ENCODE data around the gene LSAMP. TPM values are rescaled to one million over a fixed set of nuclear protein-coding genes. Genes with fewer than 3 reads are reported as not detected.

LSAMP gene
- total RNA-seq, 1 experiment from 2014 or later = not detected

DNA sequence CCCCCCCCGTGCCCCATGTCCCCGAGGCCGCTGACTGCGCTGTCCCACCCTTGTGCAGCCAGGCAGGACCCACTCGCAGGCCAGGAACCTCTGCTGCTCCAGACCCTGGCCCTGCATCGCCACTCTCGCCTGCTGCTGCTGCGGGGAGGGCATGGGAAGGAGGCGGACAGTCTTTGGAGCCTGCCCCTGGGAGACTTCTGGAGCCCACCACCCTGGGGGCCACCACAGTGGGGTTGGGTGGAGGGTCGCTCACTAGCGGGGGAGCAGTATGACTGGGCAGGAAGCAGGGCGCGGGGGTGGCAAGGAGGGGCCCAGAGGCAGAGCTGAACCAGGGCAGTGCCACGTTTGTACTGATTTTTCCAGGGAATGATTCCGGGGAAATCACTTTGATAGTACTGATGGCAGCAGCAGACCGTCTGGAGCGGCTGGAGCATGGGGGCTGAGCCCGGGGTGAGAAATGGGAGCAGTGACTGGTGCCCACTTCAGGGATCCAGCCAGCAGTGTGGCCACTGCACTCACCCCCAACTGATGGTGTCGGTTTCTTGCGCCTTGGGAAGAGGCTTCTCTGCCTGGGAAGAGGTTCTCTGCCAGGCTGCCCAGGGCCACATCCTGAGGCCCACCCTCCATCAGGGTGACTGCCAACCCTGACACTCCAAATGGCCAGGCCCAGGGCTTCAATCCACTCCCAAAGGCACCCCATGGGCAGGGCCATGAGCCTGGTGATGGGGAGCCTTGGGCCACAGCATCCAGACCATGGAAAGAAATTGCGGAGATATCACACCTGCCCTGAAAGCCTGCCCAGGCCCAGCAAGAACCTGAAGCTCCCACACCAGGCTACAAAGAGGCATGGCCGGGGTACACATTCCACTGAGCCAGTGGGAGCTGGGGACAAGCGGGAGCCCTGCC, 53.7 kb downstream of the LSAMP start:
- no TSS peak for BruUV-seq (replicated peaks)
- no peaks in the 10 kb centered on the region for H3K79me2 ChIP-seq (ENCODE audit: low read depth)
- H3K4me2 ChIP-seq = no peak overlapping the region
- DNase-seq = no peak
- no peaks in the 10 kb centered on the region for H4K20me1 ChIP-seq (ENCODE audit: insufficient read depth)
- H3K9me2 ChIP-seq (ENCODE audit: insufficient read depth) = no peaks in the 10 kb centered on the region
- H3F3A ChIP-seq (ENCODE audit: insufficient read depth, low read depth) = no peaks in the 10 kb centered on the region
- H2AFZ ChIP-seq = no peak overlapping the region
- intact Hi-C loops (cut with micrococcal nuclease; ENCODE audit: unreplicated experiment) = no loop called here
- CTCF ChIA-PET = no interaction called here
- no peak overlapping the region for H3K4me3 ChIP-seq
- H3K4me1 ChIP-seq (replicated peaks; ENCODE audit: insufficient read depth) = no peaks in the 10 kb centered on the region
- no peaks in the 10 kb centered on the region for H3K9me3 ChIP-seq (ENCODE audit: insufficient read depth, low read depth)
- no peaks in the 10 kb centered on the region for H3K36me3 ChIP-seq (ENCODE audit: low read depth)
- no peak overlapping the region for H3K27ac ChIP-seq
- no peaks in the 10 kb centered on the region for H3K27me3 ChIP-seq (ENCODE audit: insufficient read depth, low read depth)
- POLR2A ChIA-PET (ENCODE audit: unreplicated experiment) = no interaction called here
- TF ChIP-seq EZH2 (IDR thresholded peaks at IDR 0.05; ENCODE audit: low read depth) = no peak
- TF ChIP-seq, protein P1, sequence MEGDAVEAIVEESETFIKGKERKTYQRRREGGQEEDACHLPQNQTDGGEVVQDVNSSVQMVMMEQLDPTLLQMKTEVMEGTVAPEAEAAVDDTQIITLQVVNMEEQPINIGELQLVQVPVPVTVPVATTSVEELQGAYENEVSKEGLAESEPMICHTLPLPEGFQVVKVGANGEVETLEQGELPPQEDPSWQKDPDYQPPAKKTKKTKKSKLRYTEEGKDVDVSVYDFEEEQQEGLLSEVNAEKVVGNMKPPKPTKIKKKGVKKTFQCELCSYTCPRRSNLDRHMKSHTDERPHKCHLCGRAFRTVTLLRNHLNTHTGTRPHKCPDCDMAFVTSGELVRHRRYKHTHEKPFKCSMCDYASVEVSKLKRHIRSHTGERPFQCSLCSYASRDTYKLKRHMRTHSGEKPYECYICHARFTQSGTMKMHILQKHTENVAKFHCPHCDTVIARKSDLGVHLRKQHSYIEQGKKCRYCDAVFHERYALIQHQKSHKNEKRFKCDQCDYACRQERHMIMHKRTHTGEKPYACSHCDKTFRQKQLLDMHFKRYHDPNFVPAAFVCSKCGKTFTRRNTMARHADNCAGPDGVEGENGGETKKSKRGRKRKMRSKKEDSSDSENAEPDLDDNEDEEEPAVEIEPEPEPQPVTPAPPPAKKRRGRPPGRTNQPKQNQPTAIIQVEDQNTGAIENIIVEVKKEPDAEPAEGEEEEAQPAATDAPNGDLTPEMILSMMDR (conservative IDR thresholded peaks at IDR 0.05) = no peak

DNA sequence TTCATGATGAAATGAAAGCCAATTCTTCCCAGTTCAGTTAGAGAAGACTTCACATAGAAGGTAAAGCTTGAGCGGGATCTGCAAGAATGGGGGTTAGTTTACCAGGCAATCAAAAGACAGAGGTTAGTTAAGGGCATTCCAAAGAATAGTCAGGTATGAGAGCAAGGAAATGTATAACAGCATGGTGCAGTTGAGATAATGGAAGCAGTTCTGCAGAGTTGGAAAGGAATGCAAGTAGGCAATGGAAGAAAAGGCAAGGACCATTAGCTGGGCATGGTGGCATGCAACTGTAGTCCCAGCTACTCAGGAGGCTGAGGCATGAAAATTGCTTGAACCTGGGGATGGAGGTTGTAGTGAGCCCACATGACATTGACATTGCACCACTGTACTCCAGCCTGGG, 55.0 kb downstream of the LSAMP start:
- POLR2A ChIA-PET (ENCODE audit: unreplicated experiment) = no interaction called here
- BruUV-seq (replicated peaks) = no TSS peak

DNA sequence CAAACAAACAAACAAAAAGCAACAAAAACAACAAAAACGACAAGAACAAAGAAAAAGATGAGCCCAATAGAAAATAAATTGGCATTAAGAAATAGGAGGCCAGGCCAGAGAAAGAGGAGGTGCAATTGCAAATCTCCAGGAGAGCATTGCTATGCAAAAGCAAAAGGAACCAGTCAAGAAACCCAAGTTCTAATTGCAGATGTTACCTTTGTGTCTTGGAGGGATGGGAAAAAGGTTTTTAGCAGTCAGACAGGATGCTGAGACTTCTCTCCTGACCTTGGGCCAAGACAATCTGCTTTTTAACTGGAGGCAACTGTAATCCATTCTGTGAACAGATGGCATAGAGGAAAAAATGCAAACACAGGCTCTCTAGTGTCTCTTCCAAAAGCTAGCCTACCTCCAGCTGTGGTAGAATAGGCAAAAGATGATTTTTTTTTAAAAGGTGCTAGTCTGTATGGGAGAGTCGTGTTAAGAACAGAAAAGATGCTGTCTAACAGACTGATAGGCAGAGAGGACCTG, 56.4 kb downstream of the LSAMP start:
- Histone ChIP-seq H3K27ac (no peak overlapping the region), H3K9me3 (ENCODE audit: insufficient read depth, low read depth) (no peaks in the 10 kb centered on the region), H3K27me3 (ENCODE audit: insufficient read depth, low read depth) (no peaks in the 10 kb centered on the region), H3K4me2 (no peak overlapping the region), H3K79me2 (ENCODE audit: low read depth) (no peaks in the 10 kb centered on the region), H4K20me1 (ENCODE audit: insufficient read depth) (no peaks in the 10 kb centered on the region), H3K4me3 (no peak overlapping the region), H3K36me3 (ENCODE audit: low read depth) (no peaks in the 10 kb centered on the region), H3K9me2 (ENCODE audit: insufficient read depth) (no peaks in the 10 kb centered on the region), H2AFZ (no peak overlapping the region), H3K4me1 (replicated peaks; ENCODE audit: insufficient read depth) (no peaks in the 10 kb centered on the region), H3F3A (ENCODE audit: insufficient read depth, low read depth) (no peaks in the 10 kb centered on the region)
- no TSS peak for BruUV-seq (replicated peaks)
- CTCF ChIA-PET = no interaction called here
- TF ChIP-seq EZH2 (IDR thresholded peaks at IDR 0.05; ENCODE audit: low read depth) = no peak
- TF ChIP-seq, protein P1 (conservative IDR thresholded peaks at IDR 0.05) = no peak
- POLR2A ChIA-PET (ENCODE audit: unreplicated experiment) = no interaction called here
- DNase-seq = no peak
- intact Hi-C loops (cut with micrococcal nuclease; ENCODE audit: unreplicated experiment) = no loop called here

More for the DNA sequence above, 55.0 kb downstream of the LSAMP start:
- no peak overlapping the region for H3K4me3 ChIP-seq
- no peaks in the 10 kb centered on the region for H3K27me3 ChIP-seq (ENCODE audit: insufficient read depth, low read depth)
- no peak overlapping the region for H3K4me2 ChIP-seq
- H2AFZ ChIP-seq = no peak overlapping the region
- CTCF ChIA-PET = no interaction called here
- no peaks in the 10 kb centered on the region for H3K79me2 ChIP-seq (ENCODE audit: low read depth)
- no peaks in the 10 kb centered on the region for H3K36me3 ChIP-seq (ENCODE audit: low read depth)
- no peak for TF ChIP-seq EZH2 (IDR thresholded peaks at IDR 0.05; ENCODE audit: low read depth)
- TF ChIP-seq, protein P1 (conservative IDR thresholded peaks at IDR 0.05) = no peak
- no peaks in the 10 kb centered on the region for H3K9me2 ChIP-seq (ENCODE audit: insufficient read depth)
- no peak overlapping the region for H3K27ac ChIP-seq
- intact Hi-C loops (cut with micrococcal nuclease; ENCODE audit: unreplicated experiment) = no loop called here
- no peaks in the 10 kb centered on the region for H4K20me1 ChIP-seq (ENCODE audit: insufficient read depth)
- H3F3A ChIP-seq (ENCODE audit: insufficient read depth, low read depth) = no peaks in the 10 kb centered on the region
- H3K9me3 ChIP-seq (ENCODE audit: insufficient read depth, low read depth) = no peaks in the 10 kb centered on the region
- H3K4me1 ChIP-seq (replicated peaks; ENCODE audit: insufficient read depth) = no peaks in the 10 kb centered on the region
- DNase-seq = no peak

All from PC-9 (cell line).